ENCODE results near the gene ESYT1. TPM values are rescaled to one million over a fixed set of nuclear protein-coding genes. Genes with fewer than 3 reads are reported as not detected.

Gene ESYT1
- total RNA-seq, 2 experiments from 2014 or later: 225 to 241 TPM

DNA sequence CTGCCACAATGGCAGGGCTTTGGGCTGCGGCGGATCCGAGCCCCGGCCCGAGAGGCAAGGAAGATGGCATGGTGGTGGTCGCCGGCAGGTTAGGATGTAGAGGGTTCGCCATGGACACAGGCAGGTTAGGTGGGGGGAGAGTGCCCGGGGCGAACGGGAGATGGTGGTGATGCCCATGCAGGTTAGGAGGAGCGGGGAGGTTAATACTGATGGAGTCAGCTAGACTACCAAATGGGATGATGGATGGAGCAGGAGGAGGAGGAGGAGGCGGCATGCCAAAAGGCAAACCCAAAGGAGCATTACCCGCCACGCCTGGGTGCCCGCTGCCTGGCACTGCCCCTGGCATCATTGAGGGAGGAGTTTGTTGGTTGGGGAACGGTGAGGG lies 36.3 kb downstream of the ESYT1 start:
- H3K27ac Mint-ChIP-seq: no peak overlapping the region

DNA sequence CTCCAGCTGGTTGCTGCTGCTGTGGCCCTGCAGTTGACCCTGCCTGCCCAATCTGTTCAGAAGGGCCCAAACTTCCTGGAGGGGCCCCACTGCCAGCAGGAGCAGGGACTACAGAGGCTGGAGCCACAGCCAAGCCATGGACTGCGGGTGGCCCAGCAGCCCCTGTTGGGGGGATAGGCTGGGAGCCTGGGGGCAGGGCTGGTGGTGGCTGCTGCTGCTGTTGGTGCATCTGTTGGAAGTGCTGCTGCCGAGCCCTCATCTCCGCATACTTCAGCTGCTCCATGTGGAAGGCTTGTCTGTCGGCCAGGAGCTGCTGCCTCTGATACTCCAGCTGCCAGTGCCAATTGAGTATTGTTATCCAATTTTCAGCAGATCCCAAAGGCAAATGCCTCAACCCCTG lies 37.3 kb downstream of the ESYT1 start:
- no peak overlapping the region for H3K4me3 Mint-ChIP-seq
- DNase-seq (no peak), ATAC-seq (no peak)
- peaks cover 20% of the 10 kb centered on the region for H3K4me1 Mint-ChIP-seq
- CTCF ChIA-PET: interaction anchor here (1.1 to 7.5 kb wide), 4 partner anchors 24 to 92 kb away, joined by 3 to 61 read pairs (median 6); partner anchors contain the start of genes ANKRD52, ESYT1 and SMARCC2
- no peaks in the 10 kb centered on the region for H3K9me3 Mint-ChIP-seq (ENCODE audit: low read depth)
- H3K36me3 Mint-ChIP-seq: peaks cover 61% of the 10 kb centered on the region
- H3K27ac Mint-ChIP-seq: no peak overlapping the region
- no peaks in the 10 kb centered on the region for H3K27me3 Mint-ChIP-seq

More for the DNA sequence above, 36.3 kb downstream of the ESYT1 start:
- no peak for DNase-seq
- Mint-ChIP-seq H3K9me3 (ENCODE audit: low read depth) (no peaks in the 10 kb centered on the region), H3K36me3 (peaks cover 67% of the 10 kb centered on the region), H3K4me1 (peaks cover 28% of the 10 kb centered on the region), H3K27me3 (no peaks in the 10 kb centered on the region), H3K4me3 (no peak overlapping the region)
- no peak for ATAC-seq
- CTCF ChIA-PET: interaction anchor here (0.5 to 7.5 kb wide), 3 partner anchors 22 to 38 kb away, joined by 4 to 61 read pairs (median 7); partner anchors contain the start of genes ESYT1 and SMARCC2

DNA sequence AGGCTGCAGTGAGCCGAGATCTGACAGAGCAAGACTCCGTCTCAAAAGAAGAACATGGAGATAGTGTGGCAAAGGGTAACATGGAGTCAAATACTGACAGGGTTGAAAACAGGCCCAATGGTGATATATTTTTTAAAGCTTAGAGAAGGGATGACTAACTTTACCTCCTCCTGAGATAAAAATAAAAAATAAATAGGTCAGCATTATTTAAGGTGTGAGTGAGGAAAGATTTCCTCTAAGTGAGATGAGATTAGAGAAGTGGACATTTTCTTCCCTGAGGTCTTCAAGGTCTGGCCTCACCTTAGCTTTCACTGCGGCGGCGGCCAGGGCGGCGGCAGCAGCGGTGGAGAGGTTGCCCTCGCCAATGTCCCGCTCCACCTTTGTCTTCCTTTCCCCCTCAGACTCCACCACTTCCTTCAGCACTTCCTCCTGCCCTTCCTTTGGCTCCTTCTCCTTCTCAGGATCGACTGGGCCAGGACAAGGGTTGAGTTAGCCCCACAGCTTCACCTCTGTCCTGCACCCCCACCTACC lies 41.2 kb downstream of the ESYT1 start:
- CTCF ChIA-PET: interaction anchor here (1.3 kb wide), 1 partner anchor 10 kb away, joined by 3 read pairs; no protein-coding TSS in a partner anchor
- Mint-ChIP-seq H3K9me3 (ENCODE audit: low read depth) (no peaks in the 10 kb centered on the region), H3K4me3 (no peak overlapping the region), H3K27me3 (no peaks in the 10 kb centered on the region), H3K36me3 (peaks cover 49% of the 10 kb centered on the region), H3K4me1 (no peaks in the 10 kb centered on the region), H3K27ac (no peak overlapping the region)
- DNase-seq (no peak), ATAC-seq (no peak)

DNA sequence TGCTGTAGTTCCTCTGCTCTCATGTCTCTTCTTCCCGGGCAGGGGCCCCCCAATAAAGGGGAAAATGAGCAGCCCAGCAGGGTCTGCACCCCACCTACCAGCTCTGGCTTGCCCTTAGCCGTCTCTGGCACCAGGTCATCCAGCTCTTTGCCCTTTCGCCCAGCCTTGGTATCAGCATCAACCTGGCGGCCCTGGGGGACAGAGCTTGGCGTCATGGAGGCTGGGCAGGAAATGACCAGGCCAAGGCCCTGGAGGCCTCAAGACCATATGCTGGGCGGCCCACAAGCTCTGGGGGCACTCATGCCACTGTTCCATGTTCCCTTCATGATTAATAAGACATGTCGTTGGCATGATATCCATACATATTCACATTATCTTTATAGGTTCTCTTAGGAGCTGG lies 44.8 kb downstream of the ESYT1 start:
- ATAC-seq: no peak
- Mint-ChIP-seq H3K4me3 (no peak overlapping the region), H3K9me3 (ENCODE audit: low read depth) (no peaks in the 10 kb centered on the region), H3K4me1 (no peaks in the 10 kb centered on the region), H3K36me3 (peaks cover 47% of the 10 kb centered on the region), H3K27ac (no peak overlapping the region), H3K27me3 (no peaks in the 10 kb centered on the region)
- CTCF ChIA-PET: interaction anchor here (1.0 to 1.6 kb wide), 4 partner anchors 12 to 17 kb away, joined by 3 to 4 read pairs (median 4); partner anchors contain the start of gene SMARCC2
- DNase-seq: no peak

DNA sequence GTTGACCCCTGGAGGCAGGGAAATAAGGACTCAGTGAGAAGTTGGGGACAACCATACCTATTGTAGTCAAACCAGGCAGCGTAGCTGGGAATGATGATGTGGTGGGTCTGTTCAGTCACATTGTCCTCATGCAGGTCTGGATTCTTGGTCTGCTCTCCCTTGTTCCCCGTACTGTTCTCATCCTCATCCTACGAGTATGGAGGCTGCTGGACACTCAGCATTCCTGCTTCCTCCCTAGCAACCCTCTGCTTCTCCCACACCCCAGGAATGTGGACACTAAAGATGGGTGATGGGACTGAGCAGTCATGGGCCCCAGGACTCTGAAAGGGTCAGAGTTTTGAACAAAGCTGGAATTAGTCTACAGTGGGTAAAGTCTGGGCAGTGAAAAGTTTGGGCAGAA lies 50.3 kb downstream of the ESYT1 start:
- no peak overlapping the region for H3K27ac Mint-ChIP-seq
- ATAC-seq (no peak), DNase-seq (no peak)
- H3K36me3 Mint-ChIP-seq: peaks cover 65% of the 10 kb centered on the region
- no peaks in the 10 kb centered on the region for H3K4me1 Mint-ChIP-seq
- H3K27me3 Mint-ChIP-seq: no peaks in the 10 kb centered on the region
- no peak overlapping the region for H3K4me3 Mint-ChIP-seq
- H3K9me3 Mint-ChIP-seq (ENCODE audit: low read depth): no peaks in the 10 kb centered on the region
- CTCF ChIA-PET: interaction anchor here (1.2 kb wide), 1 partner anchor 27 kb away, joined by 3 read pairs; no protein-coding TSS in a partner anchor

DNA sequence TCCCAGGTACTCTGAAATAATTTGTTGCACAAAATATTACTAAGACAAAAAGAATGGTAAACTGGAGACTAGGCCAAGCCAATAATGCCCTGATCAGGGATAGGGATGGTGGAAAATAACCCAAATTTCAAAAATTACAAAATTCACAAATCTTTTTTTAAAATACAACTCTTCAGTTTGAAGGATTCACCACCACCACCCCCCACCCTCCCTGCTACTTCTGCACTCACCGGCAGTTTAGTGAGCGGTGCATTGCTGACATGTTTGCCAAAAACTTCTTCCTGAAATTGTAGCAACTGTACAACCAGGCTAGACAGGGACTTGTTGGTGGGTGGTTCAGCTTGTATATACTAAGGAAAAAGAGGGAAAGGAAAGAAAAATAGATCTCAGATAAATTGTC lies 58.9 kb downstream of the ESYT1 start:
- Mint-ChIP-seq H3K27me3 (no peaks in the 10 kb centered on the region), H3K4me1 (peaks cover 33% of the 10 kb centered on the region), H3K4me3 (peak overlapping the region; percentile 86), H3K36me3 (peaks cover 32% of the 10 kb centered on the region), H3K27ac (peak overlapping the region; percentile 20), H3K9me3 (ENCODE audit: low read depth) (no peaks in the 10 kb centered on the region)
- DNase-seq (no peak), ATAC-seq (no peak)
- CTCF ChIA-PET: interaction anchor here (1.5 to 6.7 kb wide), 5 partner anchors 28 to 68 kb away, joined by 10 to 154 read pairs (median 57); partner anchors contain the start of genes ESYT1, MYL6, RNF41 and RPL41

DNA sequence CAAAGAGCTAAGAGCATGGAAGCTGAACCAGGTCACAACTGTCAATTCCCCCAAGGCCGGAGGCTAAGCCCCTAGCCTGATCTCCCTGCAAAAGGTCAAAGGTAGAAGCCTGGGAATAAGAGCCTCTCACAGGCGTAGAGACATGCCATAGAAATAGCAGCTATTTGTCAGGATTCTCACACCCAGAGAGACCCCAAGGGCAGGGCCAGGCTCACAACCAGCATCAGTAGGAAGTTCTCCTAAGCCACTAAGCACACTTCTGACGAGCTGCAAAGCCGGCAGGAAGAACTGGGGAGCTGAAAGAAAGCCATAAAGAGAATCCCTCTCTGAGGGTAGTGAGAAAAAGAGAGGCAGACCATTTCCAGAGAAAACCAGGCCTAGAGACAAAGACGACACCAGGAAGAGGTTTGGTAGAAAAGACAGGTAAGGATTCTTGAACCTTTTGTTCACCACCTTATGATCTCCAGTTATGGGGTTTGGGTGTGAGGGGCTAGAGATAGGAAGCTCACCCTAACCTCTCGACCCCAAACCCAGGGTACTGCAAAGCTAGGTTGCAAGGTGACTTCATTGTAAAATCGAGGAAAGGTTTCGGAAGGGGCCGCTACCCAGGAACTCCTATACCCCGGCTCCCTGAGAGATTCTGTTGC lies 60.2 kb downstream of the ESYT1 start:
- peaks cover 43% of the 10 kb centered on the region for H3K4me1 Mint-ChIP-seq
- no peak for DNase-seq

DNA sequence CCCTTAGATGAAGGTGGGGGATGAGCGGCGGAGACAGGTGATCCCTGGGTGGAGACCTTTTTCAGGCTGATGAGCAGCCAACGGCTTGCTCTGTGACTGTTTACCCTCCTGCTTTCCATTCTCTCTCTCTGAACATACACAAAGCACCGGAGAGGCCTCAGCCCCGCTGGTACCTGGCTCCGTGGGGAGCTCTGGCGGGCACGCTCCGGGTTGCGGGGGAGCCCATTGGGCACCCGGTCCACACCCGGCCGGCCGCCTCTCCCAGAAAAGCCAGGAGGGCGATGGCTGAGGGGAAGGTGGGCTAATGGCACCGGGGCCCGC lies 60.7 kb downstream of the ESYT1 start:
- peak overlapping the region; percentile 86 for H3K4me3 Mint-ChIP-seq
- ATAC-seq: peak; percentile 6

More for the DNA sequence above, 60.2 kb downstream of the ESYT1 start:
- CTCF ChIA-PET: interaction anchor here (0.5 to 6.7 kb wide), 32 partner anchors 8 to 450 kb away, joined by 3 to 154 read pairs (median 10); partner anchors contain the start of genes ANKRD52, COQ10A, ESYT1 and MYL6
- Mint-ChIP-seq H3K9me3 (ENCODE audit: low read depth) (no peaks in the 10 kb centered on the region), H3K4me3 (peak overlapping the region; percentile 86), H3K27ac (peak overlapping the region; percentile 85), H3K36me3 (peaks cover 26% of the 10 kb centered on the region), H3K27me3 (no peaks in the 10 kb centered on the region)
- no peak for ATAC-seq

DNA sequence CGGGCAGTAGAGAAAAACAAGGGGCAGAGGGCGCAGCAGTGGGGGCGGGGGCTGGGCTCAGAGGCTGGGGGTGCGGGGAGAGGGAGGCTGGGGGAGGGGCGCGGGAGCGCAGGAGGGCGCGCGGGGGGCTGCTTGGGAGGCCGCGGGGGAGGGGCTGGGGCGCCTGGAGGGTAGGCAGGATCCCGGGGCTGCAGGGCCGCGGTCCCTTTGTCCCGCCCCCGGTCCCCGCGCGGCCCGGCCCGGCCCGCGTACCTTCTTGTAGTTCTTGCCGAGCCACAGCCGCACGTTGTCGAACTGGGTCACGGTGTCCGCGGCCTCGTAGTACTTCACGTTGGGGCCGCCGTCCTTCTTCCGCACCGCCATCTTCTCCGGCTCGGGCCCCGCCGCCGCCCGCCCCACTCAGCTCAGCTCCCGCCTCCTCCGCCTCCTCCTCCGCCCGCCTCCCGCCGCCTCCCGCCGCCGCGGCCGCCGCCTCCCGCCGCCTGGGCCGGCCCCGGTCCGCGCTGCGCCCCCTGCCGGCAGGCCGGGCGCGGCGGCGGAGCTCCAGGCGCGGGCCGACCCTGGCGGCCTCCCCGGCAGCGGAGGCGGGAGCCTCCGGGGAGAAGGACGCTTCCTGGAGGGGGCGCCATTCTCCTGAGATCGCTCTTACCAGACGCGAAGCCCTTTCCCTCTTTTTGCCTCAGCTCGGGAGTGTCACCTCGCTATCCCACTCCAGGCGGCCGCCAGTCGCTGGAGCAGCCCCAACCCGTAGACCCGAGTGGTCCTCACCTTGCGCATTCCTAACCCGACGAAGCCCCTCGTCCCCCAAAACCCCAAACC lies 61.2 kb downstream of the ESYT1 start, which contains the start of gene SMARCC2:
Gene SMARCC2, minus strand, starts transcription at position 385 of the 819 bp plus-strand sequence. Its CDS starts 22 bp downstream, at position 363.
- Mint-ChIP-seq H3K4me3 (peak within 1 kb of the TSS; percentile 95), H3K4me1 (peaks cover 46% of the 10 kb centered on the region), H3K27ac (peak within 1 kb of the TSS; percentile 97), H3K9me3 (ENCODE audit: low read depth) (no peaks in the 10 kb centered on the region), H3K27me3 (no peaks in the 10 kb centered on the region), H3K36me3 (peaks cover 22% of the 10 kb centered on the region)
- DNase-seq: peak; percentile 90
- peak; percentile 85 for ATAC-seq
- CTCF ChIA-PET: interaction anchor here (0.5 to 6.7 kb wide), 61 partner anchors 9 to 1025 kb away, joined by 3 to 154 read pairs (median 6); partner anchors contain the start of genes ANKRD52, APOF, CNPY2 and COQ10A

More for the DNA sequence above, 60.7 kb downstream of the ESYT1 start:
- peaks cover 46% of the 10 kb centered on the region for H3K4me1 Mint-ChIP-seq
- DNase-seq: no peak
- H3K27ac Mint-ChIP-seq: peak overlapping the region; percentile 85
- no peaks in the 10 kb centered on the region for H3K27me3 Mint-ChIP-seq
- CTCF ChIA-PET: interaction anchor here (0.5 to 6.7 kb wide), 39 partner anchors 9 to 450 kb away, joined by 3 to 154 read pairs (median 10); partner anchors contain the start of genes ANKRD52, CNPY2, COQ10A and ESYT1
- H3K36me3 Mint-ChIP-seq: peaks cover 25% of the 10 kb centered on the region
- no peaks in the 10 kb centered on the region for H3K9me3 Mint-ChIP-seq (ENCODE audit: low read depth)

DNA sequence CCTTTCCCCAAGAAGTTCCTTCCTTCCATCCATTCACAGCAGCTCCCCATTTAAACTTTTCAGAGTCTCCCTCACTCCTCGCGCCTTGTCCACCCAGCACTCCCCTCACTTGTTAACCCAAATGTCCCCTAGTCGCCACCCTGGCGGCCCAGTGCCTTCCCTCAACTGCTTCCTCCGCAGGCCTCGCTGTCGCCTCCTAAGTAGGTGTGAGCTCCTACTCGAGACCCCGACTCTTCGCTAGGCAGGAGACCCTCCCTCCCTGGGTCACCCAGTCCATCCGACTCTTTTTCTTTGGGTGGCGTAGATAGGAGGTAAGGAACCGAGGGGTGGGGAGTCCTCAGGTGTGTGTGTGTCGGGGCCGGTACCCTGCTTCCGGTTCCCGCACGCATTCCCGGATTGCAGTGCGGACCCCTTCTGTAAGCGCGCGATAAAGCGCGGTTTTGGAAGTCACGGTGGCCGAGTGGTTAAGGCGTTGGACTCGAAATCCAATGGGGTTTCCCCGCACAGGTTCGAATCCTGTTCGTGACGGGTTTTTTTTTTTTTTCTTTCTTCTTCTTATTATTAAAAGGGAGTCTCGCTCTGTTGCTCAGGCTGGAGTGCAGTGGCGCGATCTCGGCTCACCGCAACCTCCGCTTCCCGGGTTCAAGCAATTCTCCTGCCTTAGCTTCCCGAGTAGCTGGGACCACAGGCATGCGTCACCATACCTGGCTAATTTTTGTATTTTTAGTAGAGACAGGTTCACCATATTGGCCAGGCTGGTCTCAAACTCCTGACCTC lies 62.0 kb downstream of the ESYT1 start:
- Mint-ChIP-seq H3K4me3 (peak overlapping the region; percentile 95), H3K9me3 (ENCODE audit: low read depth) (no peaks in the 10 kb centered on the region), H3K27me3 (no peaks in the 10 kb centered on the region), H3K4me1 (peaks cover 46% of the 10 kb centered on the region), H3K27ac (peak overlapping the region; percentile 97), H3K36me3 (peaks cover 14% of the 10 kb centered on the region)
- peak; percentile 88 for DNase-seq
- CTCF ChIA-PET: interaction anchor here (0.6 to 6.7 kb wide), 53 partner anchors 8 to 1024 kb away, joined by 3 to 154 read pairs (median 6); partner anchors contain the start of genes ANKRD52, APOF, CNPY2 and COQ10A
- peak; percentile 48 for ATAC-seq

DNA sequence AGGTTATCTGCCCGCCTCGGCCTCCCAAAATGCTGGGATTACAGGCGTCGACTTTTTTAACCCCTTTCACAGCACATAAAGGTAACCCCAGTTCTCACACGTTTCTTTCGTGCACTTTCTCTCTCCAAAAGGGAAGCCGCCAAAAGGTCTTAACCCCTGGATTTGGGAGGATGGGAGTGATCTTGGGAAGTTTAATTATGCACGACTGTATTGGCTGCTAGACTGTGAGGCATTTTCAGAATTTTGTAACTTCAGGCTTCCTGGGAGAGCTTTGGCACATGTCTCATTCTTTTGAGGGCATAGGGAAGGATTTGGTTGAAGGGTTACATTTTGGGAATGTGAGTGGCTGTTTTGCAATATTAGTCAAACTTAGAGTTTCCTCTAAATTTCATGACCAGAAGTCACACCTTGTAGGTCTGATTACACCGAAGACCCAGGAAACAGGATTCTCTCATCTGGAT lies 62.7 kb downstream of the ESYT1 start:
- no peak for ATAC-seq
- CTCF ChIA-PET: interaction anchor here (1.0 to 6.7 kb wide), 16 partner anchors 23 to 313 kb away, joined by 3 to 154 read pairs (median 14); partner anchors contain the start of genes ANKRD52, CNPY2, COQ10A and ESYT1
- H3K4me3 Mint-ChIP-seq: peak overlapping the region; percentile 95
- H3K4me1 Mint-ChIP-seq: peaks cover 46% of the 10 kb centered on the region
- H3K9me3 Mint-ChIP-seq (ENCODE audit: low read depth): no peaks in the 10 kb centered on the region
- H3K27ac Mint-ChIP-seq: peak overlapping the region; percentile 97
- no peaks in the 10 kb centered on the region for H3K27me3 Mint-ChIP-seq
- DNase-seq: no peak
- peaks cover 13% of the 10 kb centered on the region for H3K36me3 Mint-ChIP-seq

DNA sequence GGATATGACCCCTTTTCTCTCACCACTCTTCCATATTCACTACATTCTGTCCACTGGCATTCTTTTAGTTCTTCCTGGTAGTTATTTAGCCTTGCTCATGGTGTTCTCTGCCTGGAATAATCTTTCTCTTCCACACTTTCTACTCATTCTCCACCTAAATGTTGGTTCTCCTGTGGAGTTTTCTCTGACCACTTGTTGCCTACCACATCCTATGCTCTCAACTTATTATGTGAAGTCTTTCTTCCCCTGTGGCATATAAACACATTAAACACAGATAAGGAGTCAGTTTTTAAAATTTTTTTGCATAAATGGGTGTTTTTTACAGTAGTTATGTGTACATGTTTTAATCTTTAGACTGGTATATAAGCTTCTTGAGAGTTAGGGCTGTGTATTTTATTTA lies 64.5 kb downstream of the ESYT1 start:
- Mint-ChIP-seq H3K4me1 (peaks cover 32% of the 10 kb centered on the region), H3K9me3 (ENCODE audit: low read depth) (no peaks in the 10 kb centered on the region), H3K4me3 (no peak overlapping the region), H3K27ac (no peak overlapping the region), H3K27me3 (no peaks in the 10 kb centered on the region), H3K36me3 (peaks cover 3% of the 10 kb centered on the region)
- DNase-seq: no peak
- CTCF ChIA-PET: interaction anchor here (0.7 to 6.7 kb wide), 12 partner anchors 13 to 274 kb away, joined by 3 to 151 read pairs (median 4); partner anchors contain the start of genes ANKRD52, ESYT1, RNF41 and ZC3H10
- no peak for ATAC-seq

Measured in activated CD8-positive, alpha-beta memory T cell treated with anti-CD3 and anti-CD28 coated beads, Interleukin-2, amount 10 ng/mL, durations not matched to agents 7 days and 5 days (primary cell).